Left renal pelvis (tissue), 4 donors: ENCODE data around the gene THRAP3. TPM values are rescaled to one million over a fixed set of nuclear protein-coding genes. Genes with fewer than 3 reads are reported as not detected.
A peak's percentile ranks its signal among the peaks of the same experiment; 100 is the strongest.

Experiments
- DNase-seq, 4 donors: peaks; one replicate each; pipeline ENCODE4 v3.0.0-alpha.2; 2013; ENCODE audit warnings: low read depth in 4 of 4, low spot score in 3 of 4
- polyA plus RNA-seq, 4 donors: library from polyadenylated mRNA; unstranded; fragments of 120-200 nt; gene quantifications; one replicate each; pipeline ENCODE4 v1.2.1, GENCODE V29; 2013; ENCODE audit not compliant: insufficient read length in 4 of 4

THRAP3 gene
- polyA plus RNA-seq, 4 donors, result 109 to 147 (median 143) TPM

GRCh38 chr1:36295390-36295789 lies 71.1 kb downstream of the THRAP3 start:
- DNase-seq, result no peak

- no peak for DNase-seq
Measured at GRCh38 chr1:36297062-36297461, 72.8 kb downstream of the THRAP3 start.

- DNase-seq, result no peak
Measured at GRCh38 chr1:36298640-36299039, 74.4 kb downstream of the THRAP3 start.

GRCh38 chr1:36300526-36300925 lies 76.3 kb downstream of the THRAP3 start:
- no peak for DNase-seq

- DNase-seq, result no peak
Measured at GRCh38 chr1:36301220-36301619, 77.0 kb downstream of the THRAP3 start.

GRCh38 chr1:36303244-36303643 lies 79.0 kb downstream of the THRAP3 start:
- no peak for DNase-seq

- DNase-seq, result no peak
Measured at GRCh38 chr1:36303650-36304360, 79.6 kb downstream of the THRAP3 start.

- DNase-seq, result no peak
Measured at GRCh38 chr1:36304521-36304920, 80.3 kb downstream of the THRAP3 start.

GRCh38 chr1:36304970-36305914 lies 81.0 kb downstream of the THRAP3 start:
- DNase-seq, result no peak

- DNase-seq, result no peak
Measured at GRCh38 chr1:36305915-36306209, 81.6 kb downstream of the THRAP3 start.

GRCh38 chr1:36306210-36306901 lies 82.1 kb downstream of the THRAP3 start, which contains the start of gene SH3D21:
SH3D21 (plus strand) TSS chr1:36306368; CDS start chr1:36306421, 53 bp downstream.
- no peak for DNase-seq

GRCh38 chr1:36306902-36307456 lies 82.7 kb downstream of the THRAP3 start:
- peak; percentile 85 to 90 (median 89) for DNase-seq

- DNase-seq, result no peak
Measured at GRCh38 chr1:36307601-36308330, 83.5 kb downstream of the THRAP3 start.

GRCh38 chr1:36309397-36309796 lies 85.2 kb downstream of the THRAP3 start:
- DNase-seq, result no peak

GRCh38 chr1:36320291-36320761 lies 96.1 kb downstream of the THRAP3 start:
- DNase-seq, result no peak

- no peak for DNase-seq
Measured at GRCh38 chr1:36320767-36321118, 96.5 kb downstream of the THRAP3 start.

GRCh38 chr1:36321119-36321951 lies 97.1 kb downstream of the THRAP3 start:
- DNase-seq, result peak; percentile 81 to 91 (median 84)

- no peak for DNase-seq
Measured at GRCh38 chr1:36322041-36322785, 98.0 kb downstream of the THRAP3 start.
